Keratinocyte (primary cell): ENCODE measurements around the gene ABHD10. TPM values are rescaled to one million over a fixed set of nuclear protein-coding genes. Genes with fewer than 3 reads are reported as not detected.

Experiments used
- DNase-seq: peaks from one replicate; pipeline ENCODE4 v3.0.0-alpha.2; 2011; ENCODE audit warnings: low read depth, missing footprints, low spot score
- FAIRE-seq: peaks from 2 replicates; lab custom pipeline; 2011; peaks lifted over from hg19 to GRCh38; lab: Jason Lieb, UNC
- H2AFZ ChIP-seq: 2 replicates; pipeline ENCODE4 v1.6.0; 2012; ENCODE audit warnings: low read length, control low read depth, inconsistent platforms; ENCODE audit not compliant: control insufficient read depth
- H3K27ac ChIP-seq: 2 replicates; pipeline ENCODE4 v1.5.1; 2011; ENCODE audit warnings: low read length; ENCODE audit not compliant: control insufficient read depth, insufficient read depth
- H3K27me3 ChIP-seq: 3 replicates; pipeline ENCODE4 v1.6.0; 2011; ENCODE audit warnings: low read length; ENCODE audit not compliant: control insufficient read depth, insufficient read depth; ENCODE audit errors: extremely low read depth
- H3K36me3 ChIP-seq, 2 experiments: 2 replicates in 1 of 2; 3 replicates in 1 of 2; pipeline ENCODE4 v1.5.1; 2011; ENCODE audit warnings: low read length in 2 of 2, mild to moderate bottlenecking in 1 of 2; ENCODE audit not compliant: control insufficient read depth in 2 of 2, insufficient read depth in 2 of 2; ENCODE audit errors: extremely low read depth in 1 of 2
- H3K4me1 ChIP-seq: 3 replicates; pipeline ENCODE4 v1.5.1; 2011; ENCODE audit warnings: low read length; ENCODE audit not compliant: control insufficient read depth, insufficient read depth; ENCODE audit errors: extremely low read depth
- H3K4me2 ChIP-seq: 3 replicates; pipeline ENCODE4 v1.6.0; 2011; ENCODE audit warnings: low read depth, low read length; ENCODE audit not compliant: control insufficient read depth, insufficient read depth; ENCODE audit errors: extremely low read depth
- H3K4me3 ChIP-seq, 3 experiments: fragments of 200-600 bp in 1 of 3; sonication (generic) in 1 of 3; 2 replicates in 2 of 3; 3 replicates in 1 of 3; pipeline ENCODE4 v1.5.1; 2011 to 2016; ENCODE audit warnings: low read length in 3 of 3, mild to moderate bottlenecking in 3 of 3, control low read depth in 2 of 3, inconsistent platforms in 1 of 3, low read depth in 1 of 3, mixed read lengths in 1 of 3, mixed run types in 1 of 3, moderate library complexity in 1 of 3; ENCODE audit not compliant: control insufficient read depth in 2 of 3, insufficient read depth in 2 of 3; ENCODE audit errors: extremely low read depth in 1 of 3
- H3K79me2 ChIP-seq: 2 replicates; pipeline ENCODE4 v1.6.0; 2012; ENCODE audit warnings: low read length; ENCODE audit not compliant: control insufficient read depth, insufficient read depth
- H3K9ac ChIP-seq: 3 replicates; pipeline ENCODE4 v1.6.0; 2011; ENCODE audit warnings: low read length; ENCODE audit not compliant: control insufficient read depth, insufficient read depth; ENCODE audit errors: extremely low read depth
- H3K9me1 ChIP-seq: 3 replicates; pipeline ENCODE4 v1.6.0; 2011; ENCODE audit warnings: low read length; ENCODE audit not compliant: control insufficient read depth, insufficient read depth; ENCODE audit errors: extremely low read depth
- H3K9me3 ChIP-seq: 2 replicates; pipeline ENCODE4 v1.5.1; 2012; ENCODE audit warnings: low read depth, low read length; ENCODE audit not compliant: control insufficient read depth
- H4K20me1 ChIP-seq: 3 replicates; pipeline ENCODE4 v1.6.0; 2011; ENCODE audit warnings: low read length; ENCODE audit not compliant: control insufficient read depth, insufficient read depth; ENCODE audit errors: extremely low read depth
- CTCF ChIP-seq, 3 experiments: IDR thresholded peaks in 1 of 3; conservative IDR thresholded peaks in 1 of 3; optimal IDR thresholded peaks in 1 of 3; 2 replicates in 2 of 3; 3 replicates in 1 of 3; pipeline versions ENCODE3 to v1.5.1; 2011; ENCODE audit warnings: low read length in 3 of 3, mild to moderate bottlenecking in 3 of 3, moderate library complexity in 2 of 3, control low read depth in 1 of 3, inconsistent platforms in 1 of 3; ENCODE audit not compliant: insufficient read depth in 2 of 3; ENCODE audit errors: extremely low read depth in 1 of 3
- EZH2 ChIP-seq: IDR thresholded peaks from one replicate; pipeline ENCODE4 v1.6.1; 2012; ENCODE audit warnings: inconsistent platforms, mild to moderate bottlenecking, low read length, moderate library complexity
- dilution Hi-C: fragments of 300-500 bp; cut with MboI; formaldehyde crosslinking; loops from one replicate; pipeline ENCODE4 v1.7.0; 2020; ENCODE audit warnings: low sequenced_read_pairs; ENCODE audit not compliant: extremely low pct_ligation_motif_present
- polyA plus RNA-seq, 5 experiments: library from polyadenylated mRNA; depleted of rRNA in 3 of 5; stranded (reverse) in 3 of 5; stranded (forward) in 1 of 5; unstranded in 1 of 5; fragments of >200 nt; gene quantifications; 1 replicate in 1 of 5; 2 replicates in 3 of 5; 3 replicates in 1 of 5; pipeline versions ENCODE4 v1.2.1 to v1.2.3, GENCODE V29; 2011 to 2012; ENCODE audit warnings: missing spikeins in 2 of 5, low read depth in 1 of 5, low replicate concordance in 1 of 5

The ABHD10 gene
- polyA plus RNA-seq, 1 donor (not counting 4 experiments of a cell fraction or from before 2014, with no cell fraction given) = 22.2 TPM

DNA sequence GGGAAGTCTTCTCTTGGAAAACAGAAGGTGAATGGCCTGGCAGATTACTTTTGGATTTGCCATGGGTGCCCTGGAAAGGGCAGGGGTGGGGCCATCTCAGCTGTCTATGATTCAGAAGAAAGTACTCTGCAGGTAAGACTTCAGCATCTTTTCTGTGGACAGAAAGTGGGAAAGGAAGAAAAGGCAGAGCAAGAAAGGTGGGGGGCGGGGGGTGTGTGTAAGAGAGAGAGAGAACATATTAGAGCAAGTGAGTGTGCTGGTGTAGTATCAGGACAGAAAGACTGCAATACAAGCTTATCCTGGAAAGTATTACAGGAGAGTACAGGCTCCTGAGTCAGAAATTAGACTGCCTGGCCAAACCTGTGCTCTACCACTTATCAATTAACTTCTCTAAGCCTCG lies 25.4 kb downstream of the ABHD10 start:
- dilution Hi-C loops = no loop called here
- DNase-seq (no peak), FAIRE-seq (peak; percentile 74)
- H3K4me1 ChIP-seq = peaks cover 59% of the 10 kb centered on the region
- peaks cover 2% of the 10 kb centered on the region for H3K79me2 ChIP-seq
- H3K4me3 ChIP-seq = no peak overlapping the region
- H3K9ac ChIP-seq = no peak overlapping the region
- TF ChIP-seq CTCF (optimal IDR thresholded peaks at IDR 0.05 in 1 of 3, IDR thresholded peaks at IDR 0.05 in 1 of 3, conservative IDR thresholded peaks at IDR 0.05 in 1 of 3; ENCODE audit: extremely low read depth in 1 of 3, insufficient read depth in 2 of 3, low read length in 3 of 3) = no peak
- TF ChIP-seq EZH2 = no peak
- H3K36me3 ChIP-seq = no peaks in the 10 kb centered on the region
- H3K27ac ChIP-seq = peak overlapping the region; percentile 32
- H2AFZ ChIP-seq = no peak overlapping the region
- H3K27me3 ChIP-seq = no peaks in the 10 kb centered on the region
- no peaks in the 10 kb centered on the region for H3K9me3 ChIP-seq
- no peaks in the 10 kb centered on the region for H3K9me1 ChIP-seq
- H4K20me1 ChIP-seq = no peaks in the 10 kb centered on the region
- peak overlapping the region; percentile 42 for H3K4me2 ChIP-seq

DNA sequence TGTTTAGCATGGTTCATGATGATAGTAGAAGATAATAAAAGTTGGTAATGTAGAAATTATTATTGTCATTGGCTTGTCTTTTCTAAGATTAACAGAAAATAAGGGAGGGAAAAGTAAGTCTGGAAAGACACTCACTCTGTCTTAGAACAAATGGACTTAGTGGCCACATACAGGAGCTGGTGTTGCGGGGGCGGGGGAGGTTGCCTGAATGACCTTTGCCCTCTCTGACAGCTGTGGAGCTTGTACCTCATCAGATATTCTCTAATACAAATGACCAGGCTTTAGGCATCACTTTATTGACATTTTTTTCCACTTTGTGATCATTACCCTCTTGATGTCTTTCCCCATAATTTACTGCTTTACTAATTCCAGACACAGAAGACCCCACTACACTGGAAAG lies 25.8 kb downstream of the ABHD10 start:
- Histone ChIP-seq H2AFZ (no peak overlapping the region), H3K9ac (no peak overlapping the region), H3K4me3 (no peak overlapping the region), H3K9me3 (no peaks in the 10 kb centered on the region), H3K27ac (peak overlapping the region; percentile 10), H3K27me3 (no peaks in the 10 kb centered on the region), H4K20me1 (no peaks in the 10 kb centered on the region), H3K4me1 (peaks cover 58% of the 10 kb centered on the region), H3K36me3 (no peaks in the 10 kb centered on the region), H3K79me2 (peaks cover 2% of the 10 kb centered on the region), H3K4me2 (no peak overlapping the region), H3K9me1 (no peaks in the 10 kb centered on the region)
- no peak for FAIRE-seq
- dilution Hi-C loops = no loop called here
- DNase-seq = no peak
- no peak for TF ChIP-seq EZH2
- TF ChIP-seq CTCF (optimal IDR thresholded peaks at IDR 0.05 in 1 of 3, IDR thresholded peaks at IDR 0.05 in 1 of 3, conservative IDR thresholded peaks at IDR 0.05 in 1 of 3; ENCODE audit: extremely low read depth in 1 of 3, insufficient read depth in 2 of 3, low read length in 3 of 3) = no peak
